ENCODE results near the gene SCFD2.

DNA sequence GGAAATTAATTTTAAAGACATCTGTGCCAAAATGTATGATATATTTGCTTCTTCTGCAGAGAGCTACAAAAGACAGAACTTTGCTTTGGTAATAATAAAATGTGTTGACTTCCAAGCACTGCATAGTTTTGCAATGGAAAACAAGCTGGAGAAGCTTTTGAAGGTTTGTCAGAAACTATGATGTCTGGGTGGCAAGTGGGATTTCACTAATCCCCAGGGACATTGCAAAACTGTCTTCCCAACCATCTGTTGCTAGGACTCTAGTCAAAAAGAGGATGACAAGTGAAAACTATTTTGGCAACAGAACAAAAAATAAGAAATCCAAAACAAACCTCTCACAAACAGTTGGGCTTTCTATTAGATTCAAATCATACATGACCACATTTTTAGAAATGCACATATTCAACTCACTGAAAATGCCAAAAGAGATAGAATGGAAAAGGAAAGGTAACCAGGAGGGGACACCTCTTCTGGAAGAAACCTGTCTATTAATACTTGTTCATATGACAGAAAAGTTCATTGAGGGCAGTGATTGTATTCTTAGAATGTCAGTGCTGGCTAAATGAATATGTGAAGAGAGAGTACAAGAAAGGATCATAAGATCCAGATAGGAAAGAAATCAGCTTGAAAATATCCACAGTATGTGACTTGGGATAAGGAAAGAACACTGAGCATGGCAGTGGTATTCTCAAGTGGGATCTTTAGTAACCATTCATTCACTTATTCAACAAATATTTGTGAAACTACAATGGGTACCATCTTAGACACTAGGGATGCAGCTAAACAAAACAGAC, 275.7 kb downstream of the SCFD2 start:
- no peak for TF ChIP-seq EZH2 (IDR thresholded peaks at IDR 0.05; ENCODE audit: borderline replicate concordance, low read depth, low read length, severe bottlenecking)
- TF ChIP-seq, protein P1, sequence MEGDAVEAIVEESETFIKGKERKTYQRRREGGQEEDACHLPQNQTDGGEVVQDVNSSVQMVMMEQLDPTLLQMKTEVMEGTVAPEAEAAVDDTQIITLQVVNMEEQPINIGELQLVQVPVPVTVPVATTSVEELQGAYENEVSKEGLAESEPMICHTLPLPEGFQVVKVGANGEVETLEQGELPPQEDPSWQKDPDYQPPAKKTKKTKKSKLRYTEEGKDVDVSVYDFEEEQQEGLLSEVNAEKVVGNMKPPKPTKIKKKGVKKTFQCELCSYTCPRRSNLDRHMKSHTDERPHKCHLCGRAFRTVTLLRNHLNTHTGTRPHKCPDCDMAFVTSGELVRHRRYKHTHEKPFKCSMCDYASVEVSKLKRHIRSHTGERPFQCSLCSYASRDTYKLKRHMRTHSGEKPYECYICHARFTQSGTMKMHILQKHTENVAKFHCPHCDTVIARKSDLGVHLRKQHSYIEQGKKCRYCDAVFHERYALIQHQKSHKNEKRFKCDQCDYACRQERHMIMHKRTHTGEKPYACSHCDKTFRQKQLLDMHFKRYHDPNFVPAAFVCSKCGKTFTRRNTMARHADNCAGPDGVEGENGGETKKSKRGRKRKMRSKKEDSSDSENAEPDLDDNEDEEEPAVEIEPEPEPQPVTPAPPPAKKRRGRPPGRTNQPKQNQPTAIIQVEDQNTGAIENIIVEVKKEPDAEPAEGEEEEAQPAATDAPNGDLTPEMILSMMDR (IDR thresholded peaks at IDR 0.05; ENCODE audit: borderline replicate concordance, extremely low read depth, low read length, poor library complexity, severe bottlenecking), result no peak

Measured in DND-41 (cell line).